Endodermal cell (in vitro differentiated cells): ENCODE data around the gene NFIC. TPM values are rescaled to one million over a fixed set of nuclear protein-coding genes. Genes with fewer than 3 reads are reported as not detected.
"Not testable (repeated sequence)": the region's sequence is repeated elsewhere in the genome, so short reads cannot be mapped to it uniquely, and the experiment has no call there.

Experiments used
- DNase-seq: peaks from one replicate; pipeline ENCODE4 v3.0.0-alpha.2; 2017
- H3K27ac ChIP-seq: 2 replicates; pipeline ENCODE4 v1.5.1; 2013; ENCODE audit warnings: mild to moderate bottlenecking, low read depth, low read length, moderate library complexity
- H3K27me3 ChIP-seq: 2 replicates; pipeline ENCODE4 v1.6.1; 2013; ENCODE audit warnings: mild to moderate bottlenecking, low read length, moderate library complexity; ENCODE audit not compliant: insufficient read depth, control insufficient read depth, poor library complexity, severe bottlenecking
- H3K36me3 ChIP-seq: 2 replicates; pipeline ENCODE4 v1.7.0; 2013; ENCODE audit warnings: mild to moderate bottlenecking, low read length, moderate library complexity; ENCODE audit not compliant: control insufficient read depth, insufficient read depth
- H3K4me1 ChIP-seq: one replicate; pipeline ENCODE4 v1.7.0; 2013; ENCODE audit warnings: low read length; ENCODE audit not compliant: control insufficient read depth, insufficient read depth
- H3K4me3 ChIP-seq: 2 replicates; pipeline ENCODE4 v1.5.1; 2013; ENCODE audit warnings: mild to moderate bottlenecking, low read length, moderate library complexity
- H3K9ac ChIP-seq: 2 replicates; pipeline ENCODE4 v1.6.1; 2013; ENCODE audit warnings: mild to moderate bottlenecking, low read length, moderate library complexity; ENCODE audit not compliant: poor library complexity, severe bottlenecking; ENCODE audit errors: extremely low read depth
- H3K9me3 ChIP-seq: 2 replicates; pipeline ENCODE4 v1.6.1; 2013; ENCODE audit warnings: mild to moderate bottlenecking, low read length, moderate library complexity; ENCODE audit not compliant: control insufficient read depth
- H3K27ac Mint-ChIP-seq: 2 replicates; pipeline ENCODE4 v1.8.0; 2020; ENCODE audit warnings: mixed read lengths
- H3K27me3 Mint-ChIP-seq: 2 replicates; pipeline ENCODE4 v1.8.0; 2021; ENCODE audit warnings: mild to moderate bottlenecking, mixed read lengths; ENCODE audit not compliant: insufficient read depth
- H3K36me3 Mint-ChIP-seq: 2 replicates; pipeline ENCODE4 v1.8.0; 2020; ENCODE audit warnings: low read depth, mixed read lengths
- H3K4me1 Mint-ChIP-seq: 2 replicates; pipeline ENCODE4 v1.8.0; 2020; ENCODE audit warnings: mixed read lengths
- H3K4me3 Mint-ChIP-seq: 2 replicates; pipeline ENCODE4 v1.8.0; 2020; ENCODE audit warnings: mild to moderate bottlenecking, moderate library complexity, mixed read lengths
- H3K9me3 Mint-ChIP-seq: 2 replicates; pipeline ENCODE4 v1.8.0; 2020; ENCODE audit warnings: mild to moderate bottlenecking, mixed read lengths
- WGBS, 2 experiments: methylation state at CpG; one replicate each; pipeline versions ENCODE4 v1.1.5 to v1.1.7; 2013; ENCODE audit warnings: missing lambda C conversion rate in 2 of 2, mixed read lengths in 1 of 2; ENCODE audit not compliant: insufficient coverage in 1 of 2, insufficient read length in 1 of 2; 5-methylcytosine and 5-hydroxymethylcytosine counted together
- total RNA-seq, 2 donors: library from RNA; stranded (reverse); fragmentation: NEBNext Ultra II Directional in 1 of 2; extraction: Animal tissue kit (Norgen Biotek cat#: 25700) in 1 of 2; gene quantifications; 2 replicates in 1 of 2; 3 replicates in 1 of 2; pipeline ENCODE4 v1.2.1, GENCODE V29; 2021
- TF ChIP-seq, protein P1 (sequence below): fragments of 200-600 bp; sonication (generic); conservative IDR thresholded peaks from 2 replicates; pipeline ENCODE4 v1.5.0; 2021; ENCODE audit warnings: antibody characterized with exemption, mild to moderate bottlenecking

NFIC gene
- total RNA-seq, 2 donors from 2014 or later: 5.2 to 6.6 TPM

DNA sequence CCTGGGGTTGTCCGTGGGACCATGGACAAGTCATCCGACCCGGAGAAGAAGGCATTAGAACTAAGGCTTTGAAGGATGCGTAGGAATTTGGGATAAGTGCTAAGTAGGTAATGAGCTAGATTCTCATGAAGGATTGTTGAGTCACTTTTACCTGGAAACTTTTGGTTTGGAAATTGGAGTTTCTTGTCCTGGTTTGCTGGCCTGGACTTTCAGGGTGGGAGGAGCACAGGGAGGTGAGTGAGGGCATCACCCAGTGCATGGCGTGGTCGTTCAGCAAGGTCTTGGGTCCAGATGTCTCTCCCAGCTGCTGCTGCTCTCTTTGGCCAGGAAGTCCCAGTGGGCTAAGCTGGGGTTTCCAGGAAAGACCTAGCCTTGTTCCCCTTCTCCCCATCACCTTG lies 7.6 kb downstream of the NFIC start:
- no peak overlapping the region for H3K27ac ChIP-seq
- no peak overlapping the region for H3K4me3 ChIP-seq
- H3K4me1 Mint-ChIP-seq: no peaks in the 10 kb centered on the region
- no peaks in the 10 kb centered on the region for H3K4me1 ChIP-seq
- no peaks in the 10 kb centered on the region for H3K9me3 Mint-ChIP-seq
- no peak overlapping the region for H3K9ac ChIP-seq
- no peaks in the 10 kb centered on the region for H3K36me3 Mint-ChIP-seq
- H3K27me3 ChIP-seq: peaks cover 52% of the 10 kb centered on the region
- TF ChIP-seq, protein P1, sequence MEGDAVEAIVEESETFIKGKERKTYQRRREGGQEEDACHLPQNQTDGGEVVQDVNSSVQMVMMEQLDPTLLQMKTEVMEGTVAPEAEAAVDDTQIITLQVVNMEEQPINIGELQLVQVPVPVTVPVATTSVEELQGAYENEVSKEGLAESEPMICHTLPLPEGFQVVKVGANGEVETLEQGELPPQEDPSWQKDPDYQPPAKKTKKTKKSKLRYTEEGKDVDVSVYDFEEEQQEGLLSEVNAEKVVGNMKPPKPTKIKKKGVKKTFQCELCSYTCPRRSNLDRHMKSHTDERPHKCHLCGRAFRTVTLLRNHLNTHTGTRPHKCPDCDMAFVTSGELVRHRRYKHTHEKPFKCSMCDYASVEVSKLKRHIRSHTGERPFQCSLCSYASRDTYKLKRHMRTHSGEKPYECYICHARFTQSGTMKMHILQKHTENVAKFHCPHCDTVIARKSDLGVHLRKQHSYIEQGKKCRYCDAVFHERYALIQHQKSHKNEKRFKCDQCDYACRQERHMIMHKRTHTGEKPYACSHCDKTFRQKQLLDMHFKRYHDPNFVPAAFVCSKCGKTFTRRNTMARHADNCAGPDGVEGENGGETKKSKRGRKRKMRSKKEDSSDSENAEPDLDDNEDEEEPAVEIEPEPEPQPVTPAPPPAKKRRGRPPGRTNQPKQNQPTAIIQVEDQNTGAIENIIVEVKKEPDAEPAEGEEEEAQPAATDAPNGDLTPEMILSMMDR: no peak
- no peak overlapping the region for H3K27ac Mint-ChIP-seq
- H3K27me3 Mint-ChIP-seq: peaks cover 60% of the 10 kb centered on the region
- 84 to 87% methylated on average over 5 to 6 of the region's 6 CpGs for WGBS, 2 experiments
- no peaks in the 10 kb centered on the region for H3K9me3 ChIP-seq
- no peak for DNase-seq
- H3K36me3 ChIP-seq: no peaks in the 10 kb centered on the region
- no peak overlapping the region for H3K4me3 Mint-ChIP-seq

- Histone ChIP-seq H3K36me3 (no peaks in the 10 kb centered on the region), H3K4me3 (no peak overlapping the region), H3K27me3 (peaks cover 46% of the 10 kb centered on the region), H3K9me3 (no peaks in the 10 kb centered on the region), H3K4me1 (no peaks in the 10 kb centered on the region), H3K27ac (no peak overlapping the region), H3K9ac (no peak overlapping the region)
- WGBS, 2 experiments: 63 to 82% methylated on average over 7 to 10 of the region's 10 CpGs
- H3K9me3 Mint-ChIP-seq: no peaks in the 10 kb centered on the region
- peaks cover 56% of the 10 kb centered on the region for H3K27me3 Mint-ChIP-seq
- no peaks in the 10 kb centered on the region for H3K36me3 Mint-ChIP-seq
- TF ChIP-seq, protein P1: no peak
- no peak overlapping the region for H3K4me3 Mint-ChIP-seq
- H3K4me1 Mint-ChIP-seq: no peaks in the 10 kb centered on the region
- no peak for DNase-seq
- H3K27ac Mint-ChIP-seq: no peak overlapping the region
Observed at GRCh38 chr19:3374369-3375112, 8.2 kb downstream of the NFIC start.

DNA sequence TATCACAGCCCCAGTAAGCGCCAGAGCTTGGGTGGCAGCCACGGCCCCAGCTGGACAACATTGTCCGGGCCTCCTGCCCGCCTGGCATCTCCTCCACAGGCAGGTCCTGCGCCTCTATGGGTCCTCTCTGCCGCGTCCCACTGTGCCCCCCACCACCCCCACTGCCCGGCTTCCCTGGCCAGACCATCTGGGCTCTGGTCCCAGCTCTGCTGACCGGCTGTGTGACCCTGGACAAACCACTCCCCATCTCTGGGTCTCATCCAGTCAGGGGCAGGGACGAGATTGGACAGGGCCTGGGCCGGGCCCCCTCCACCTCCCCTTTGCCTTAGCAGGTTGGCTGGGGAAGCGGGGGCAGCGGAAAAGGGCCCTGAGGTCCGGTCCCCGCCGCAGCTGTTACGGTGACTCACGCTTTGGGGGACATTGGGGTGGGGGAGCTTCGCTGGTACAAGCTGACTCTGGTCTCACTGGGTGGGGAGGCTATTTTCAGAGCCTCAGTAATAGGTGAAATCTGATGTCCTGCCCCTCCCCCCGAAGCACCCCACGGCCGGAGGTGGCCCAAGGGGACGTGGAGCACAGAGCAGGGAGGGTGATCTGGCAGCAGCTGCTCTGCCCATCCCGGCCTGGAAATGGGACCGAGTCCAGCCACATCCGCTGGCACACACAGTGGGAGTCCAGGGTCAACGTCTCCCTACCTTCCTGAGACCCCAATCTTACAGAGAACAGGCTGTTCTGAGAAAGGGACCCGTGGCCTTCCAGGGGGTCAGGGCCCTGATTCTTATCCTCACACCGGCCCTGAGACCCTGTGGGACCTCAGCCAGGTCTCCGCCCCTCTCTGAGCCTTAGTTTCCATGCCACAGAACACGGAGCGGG lies 9.1 kb downstream of the NFIC start:
- H3K27me3 Mint-ChIP-seq: peaks cover 46% of the 10 kb centered on the region
- H3K27me3 ChIP-seq: peaks cover 37% of the 10 kb centered on the region

DNA sequence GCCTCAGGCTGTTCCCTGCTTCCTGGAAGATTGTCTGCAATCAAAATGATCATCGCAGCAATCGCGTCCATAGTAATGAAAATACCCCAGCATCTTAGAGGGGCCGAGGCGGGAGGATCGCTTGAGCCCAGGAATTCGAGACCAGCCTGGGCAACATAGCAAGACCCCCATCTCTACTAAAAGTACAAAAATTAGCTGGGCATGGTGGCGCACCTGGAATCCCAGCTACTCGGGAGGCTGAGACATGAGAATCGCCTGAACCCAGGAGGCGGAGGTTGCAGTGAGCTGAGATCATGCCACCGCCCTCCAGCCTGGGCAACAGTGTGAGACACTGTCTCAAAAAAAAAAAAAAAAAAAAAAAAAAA lies 9.7 kb downstream of the NFIC start:
- H3K36me3 ChIP-seq, H3K27ac ChIP-seq, H3K4me1 ChIP-seq, H3K9me3 Mint-ChIP-seq, H3K9ac ChIP-seq, H3K4me1 Mint-ChIP-seq, H3K36me3 Mint-ChIP-seq, H3K9me3 ChIP-seq, H3K27ac Mint-ChIP-seq, H3K4me3 ChIP-seq, H3K4me3 Mint-ChIP-seq: not testable (repeated sequence)
- peaks cover 43% of the 10 kb centered on the region for H3K27me3 Mint-ChIP-seq
- 89 to 98% methylated on average over 12 of the region's 12 CpGs for WGBS, 2 experiments
- peak; percentile 16 for DNase-seq
- peaks cover 31% of the 10 kb centered on the region for H3K27me3 ChIP-seq

More for the DNA sequence above, 9.1 kb downstream of the NFIC start:
- Mint-ChIP-seq H3K27ac (no peak overlapping the region), H3K4me3 (no peak overlapping the region), H3K9me3 (no peaks in the 10 kb centered on the region), H3K4me1 (no peaks in the 10 kb centered on the region), H3K36me3 (no peaks in the 10 kb centered on the region)
- TF ChIP-seq, protein P1: no peak
- Histone ChIP-seq H3K4me3 (no peak overlapping the region), H3K27ac (no peak overlapping the region), H3K9ac (no peak overlapping the region), H3K4me1 (no peaks in the 10 kb centered on the region), H3K9me3 (no peaks in the 10 kb centered on the region), H3K36me3 (no peaks in the 10 kb centered on the region)
- 85 to 89% methylated on average over 16 to 32 of the region's 32 CpGs for WGBS, 2 experiments
- peak; percentile 27 for DNase-seq
